ENCODE data around the gene IFNGR2.

DNA sequence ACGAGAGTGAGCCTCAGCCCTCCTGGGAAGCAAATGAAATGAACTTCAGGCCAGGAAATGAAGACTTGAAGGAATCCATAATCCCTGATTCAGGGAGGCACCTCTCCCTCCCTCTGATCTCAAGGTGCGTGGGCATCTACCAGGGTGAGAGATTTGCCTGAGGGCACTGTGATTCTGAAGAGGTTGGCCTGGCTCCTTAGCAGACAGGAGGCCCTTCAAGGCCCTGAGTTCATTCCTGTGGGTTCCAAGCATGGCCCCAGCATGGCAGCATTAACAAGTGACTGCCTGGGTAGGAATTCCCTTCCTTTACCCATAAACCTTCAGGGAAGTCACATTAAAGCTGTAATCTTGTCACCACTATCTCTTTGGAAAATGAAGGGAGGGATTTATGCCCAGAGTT, 29.8 kb upstream of the IFNGR2 start:
- no peak for TF ChIP-seq RFX5 (IDR thresholded peaks at IDR 0.05; ENCODE audit: low read length)
- TF ChIP-seq, protein P1, sequence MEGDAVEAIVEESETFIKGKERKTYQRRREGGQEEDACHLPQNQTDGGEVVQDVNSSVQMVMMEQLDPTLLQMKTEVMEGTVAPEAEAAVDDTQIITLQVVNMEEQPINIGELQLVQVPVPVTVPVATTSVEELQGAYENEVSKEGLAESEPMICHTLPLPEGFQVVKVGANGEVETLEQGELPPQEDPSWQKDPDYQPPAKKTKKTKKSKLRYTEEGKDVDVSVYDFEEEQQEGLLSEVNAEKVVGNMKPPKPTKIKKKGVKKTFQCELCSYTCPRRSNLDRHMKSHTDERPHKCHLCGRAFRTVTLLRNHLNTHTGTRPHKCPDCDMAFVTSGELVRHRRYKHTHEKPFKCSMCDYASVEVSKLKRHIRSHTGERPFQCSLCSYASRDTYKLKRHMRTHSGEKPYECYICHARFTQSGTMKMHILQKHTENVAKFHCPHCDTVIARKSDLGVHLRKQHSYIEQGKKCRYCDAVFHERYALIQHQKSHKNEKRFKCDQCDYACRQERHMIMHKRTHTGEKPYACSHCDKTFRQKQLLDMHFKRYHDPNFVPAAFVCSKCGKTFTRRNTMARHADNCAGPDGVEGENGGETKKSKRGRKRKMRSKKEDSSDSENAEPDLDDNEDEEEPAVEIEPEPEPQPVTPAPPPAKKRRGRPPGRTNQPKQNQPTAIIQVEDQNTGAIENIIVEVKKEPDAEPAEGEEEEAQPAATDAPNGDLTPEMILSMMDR (IDR thresholded peaks at IDR 0.05), result no peak
- TF ChIP-seq, protein P2, sequence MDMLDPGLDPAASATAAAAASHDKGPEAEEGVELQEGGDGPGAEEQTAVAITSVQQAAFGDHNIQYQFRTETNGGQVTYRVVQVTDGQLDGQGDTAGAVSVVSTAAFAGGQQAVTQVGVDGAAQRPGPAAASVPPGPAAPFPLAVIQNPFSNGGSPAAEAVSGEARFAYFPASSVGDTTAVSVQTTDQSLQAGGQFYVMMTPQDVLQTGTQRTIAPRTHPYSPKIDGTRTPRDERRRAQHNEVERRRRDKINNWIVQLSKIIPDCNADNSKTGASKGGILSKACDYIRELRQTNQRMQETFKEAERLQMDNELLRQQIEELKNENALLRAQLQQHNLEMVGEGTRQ (IDR thresholded peaks at IDR 0.05; ENCODE audit: borderline replicate concordance, low read depth, low read length), result no peak
- TF ChIP-seq EP300 (IDR thresholded peaks at IDR 0.05; ENCODE audit: borderline replicate concordance in 1 of 2, low read depth in 1 of 2, low read length in 1 of 2), result no peak
- no peak for TF ChIP-seq SMC3 (IDR thresholded peaks at IDR 0.05; ENCODE audit: low read depth, low read length)
- TF ChIP-seq EZH2phosphoT487 (IDR thresholded peaks at IDR 0.05; ENCODE audit: borderline replicate concordance, low read depth), result no peak
- no peak for TF ChIP-seq RXRA (IDR thresholded peaks at IDR 0.05; ENCODE audit: borderline replicate concordance, low read depth)
- TF ChIP-seq, protein P3, sequence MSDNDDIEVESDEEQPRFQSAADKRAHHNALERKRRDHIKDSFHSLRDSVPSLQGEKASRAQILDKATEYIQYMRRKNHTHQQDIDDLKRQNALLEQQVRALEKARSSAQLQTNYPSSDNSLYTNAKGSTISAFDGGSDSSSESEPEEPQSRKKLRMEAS (IDR thresholded peaks at IDR 0.05; ENCODE audit: low read depth), result no peak
- no peak for TF ChIP-seq RCOR1 (IDR thresholded peaks at IDR 0.05; ENCODE audit: low read length)
- TF ChIP-seq TAF1 (IDR thresholded peaks at IDR 0.05; ENCODE audit: borderline replicate concordance, low read depth, low read length), result no peak
- no peak for TF ChIP-seq FOXM1 (IDR thresholded peaks at IDR 0.05; ENCODE audit: low read depth)
- no peak for TF ChIP-seq TEAD4 (IDR thresholded peaks at IDR 0.05; ENCODE audit: borderline replicate concordance, insufficient read depth)
- TF ChIP-seq, protein P4, sequence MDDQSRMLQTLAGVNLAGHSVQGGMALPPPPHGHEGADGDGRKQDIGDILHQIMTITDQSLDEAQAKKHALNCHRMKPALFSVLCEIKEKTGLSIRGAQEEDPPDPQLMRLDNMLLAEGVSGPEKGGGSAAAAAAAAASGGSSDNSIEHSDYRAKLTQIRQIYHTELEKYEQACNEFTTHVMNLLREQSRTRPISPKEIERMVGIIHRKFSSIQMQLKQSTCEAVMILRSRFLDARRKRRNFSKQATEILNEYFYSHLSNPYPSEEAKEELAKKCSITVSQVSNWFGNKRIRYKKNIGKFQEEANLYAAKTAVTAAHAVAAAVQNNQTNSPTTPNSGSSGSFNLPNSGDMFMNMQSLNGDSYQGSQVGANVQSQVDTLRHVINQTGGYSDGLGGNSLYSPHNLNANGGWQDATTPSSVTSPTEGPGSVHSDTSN (IDR thresholded peaks at IDR 0.05), result no peak
